Mesendoderm (in vitro differentiated cells): ENCODE measurements around the gene PDHA1.

Experiments
- DNase-seq: peaks from one replicate; pipeline ENCODE4 v3.0.0; 2013
- H2AK5ac ChIP-seq: 2 replicates; pipeline ENCODE4 v1.6.1; 2013; ENCODE audit warnings: low read length, inconsistent platforms
- H2BK120ac ChIP-seq: 2 replicates; pipeline ENCODE4 v1.6.1; 2013; ENCODE audit warnings: low read depth, mild to moderate bottlenecking, low read length, moderate library complexity, mixed read lengths
- H2BK15ac ChIP-seq: replicated peaks from 2 replicates; pipeline ENCODE4 v1.6.1; 2013; ENCODE audit warnings: low read depth, mild to moderate bottlenecking, moderate library complexity
- H2BK5ac ChIP-seq: 2 replicates; pipeline ENCODE4 v1.6.1; 2013; ENCODE audit warnings: low read length, inconsistent platforms
- H3K18ac ChIP-seq: 2 replicates; pipeline ENCODE4 v1.6.1; 2013; ENCODE audit warnings: mild to moderate bottlenecking, low read length, mixed read lengths
- H3K23ac ChIP-seq: one replicate; pipeline ENCODE4 v1.6.1; 2013; ENCODE audit warnings: low read length
- H3K27ac ChIP-seq: 2 replicates; pipeline ENCODE4 v1.5.1; 2013; ENCODE audit warnings: low read depth, mild to moderate bottlenecking, inconsistent platforms, low read length, moderate library complexity
- H3K27me3 ChIP-seq: 2 replicates; pipeline ENCODE4 v1.6.1; 2013; ENCODE audit warnings: low read length, control low read depth, mild to moderate bottlenecking, inconsistent platforms; ENCODE audit not compliant: insufficient read depth, poor library complexity
- H3K36me3 ChIP-seq: 2 replicates; pipeline ENCODE4 v1.6.1; 2013; ENCODE audit warnings: low read length, inconsistent platforms; ENCODE audit not compliant: control insufficient read depth, insufficient read depth
- H3K4ac ChIP-seq: one replicate; pipeline ENCODE4 v1.6.1; 2013; ENCODE audit warnings: low read depth, mild to moderate bottlenecking, low read length, moderate library complexity
- H3K4me1 ChIP-seq: 2 replicates; pipeline ENCODE4 v1.6.1; 2013; ENCODE audit warnings: low read depth, low read length, inconsistent platforms; ENCODE audit not compliant: control insufficient read depth
- H3K4me2 ChIP-seq: 2 replicates; pipeline ENCODE4 v1.6.1; 2013; ENCODE audit warnings: low read length
- H3K4me3 ChIP-seq: 2 replicates; pipeline ENCODE4 v1.5.1; 2013; ENCODE audit warnings: mild to moderate bottlenecking, low read length
- H3K56ac ChIP-seq: one replicate; pipeline ENCODE4 v1.6.1; 2013; ENCODE audit warnings: low read length
- H3K79me1 ChIP-seq: 2 replicates; pipeline ENCODE4 v1.6.1; 2013; ENCODE audit warnings: low read length, inconsistent platforms
- H3K79me2 ChIP-seq: 2 replicates; pipeline ENCODE4 v1.6.1; 2013; ENCODE audit warnings: mild to moderate bottlenecking, low read length; ENCODE audit not compliant: control insufficient read depth, insufficient read depth
- H3K9ac ChIP-seq: 2 replicates; pipeline ENCODE4 v1.6.1; 2013; ENCODE audit warnings: low read length, inconsistent platforms
- H4K5ac ChIP-seq: one replicate; pipeline ENCODE4 v1.6.1; 2013; ENCODE audit warnings: low read length
- H4K8ac ChIP-seq: one replicate; pipeline ENCODE4 v1.6.1; 2013; ENCODE audit warnings: low read depth, mild to moderate bottlenecking, control low read depth, low read length, moderate library complexity
- WGBS: extraction: QIAGEN DNeasy Blood & Tissue Kit; methylation state at CpG from one replicate; pipeline ENCODE4 v1.1.7; 2013; ENCODE audit warnings: low lambda C conversion rate, missing lambda C conversion rate; ENCODE audit not compliant: insufficient coverage; ENCODE audit errors: extremely low coverage; 5-methylcytosine and 5-hydroxymethylcytosine counted together

The PDHA1 gene

GRCh38 chrX:19368576-19368975, 24.8 kb downstream of the PDHA1 start:
- Histone ChIP-seq H3K23ac (no peak overlapping the region), H2BK5ac (no peak overlapping the region), H3K79me2 (no peaks in the 10 kb centered on the region), H3K79me1 (no peaks in the 10 kb centered on the region), H3K56ac (no peak overlapping the region), H3K4me3 (no peak overlapping the region), H3K27ac (no peak overlapping the region), H3K4me2 (no peak overlapping the region), H3K36me3 (no peaks in the 10 kb centered on the region), H3K9ac (no peak overlapping the region), H3K4me1 (no peaks in the 10 kb centered on the region), H3K27me3 (no peaks in the 10 kb centered on the region), H3K18ac (no peak overlapping the region), H4K8ac (no peak overlapping the region), H2AK5ac (no peak overlapping the region), H2BK15ac (no peak overlapping the region), H2BK120ac (no peak overlapping the region), H3K4ac (no peak overlapping the region), H4K5ac (no peak overlapping the region)
- no peak for DNase-seq
- no CpG with 5 or more reads among the region's 6 CpGs for WGBS

DNA sequence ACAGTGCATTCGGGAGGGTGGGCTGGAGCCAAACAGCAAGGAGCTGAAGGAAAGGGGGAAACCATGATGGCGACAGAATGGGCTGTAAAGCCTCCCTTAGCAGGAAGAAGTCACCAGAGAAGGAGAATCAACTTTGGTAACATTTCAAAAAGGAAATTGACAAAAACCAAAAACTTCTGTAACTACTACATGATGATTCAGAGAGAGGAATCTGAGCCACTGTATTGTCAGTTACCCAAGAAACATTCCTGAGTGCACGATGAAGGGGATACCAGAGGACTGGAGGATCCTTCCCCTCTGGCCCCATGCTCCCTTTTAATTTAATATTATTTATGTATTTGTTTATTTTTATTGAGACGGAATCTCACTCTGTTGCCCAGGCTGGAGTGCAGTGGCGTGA, 26.3 kb downstream of the PDHA1 start:
- no peak for DNase-seq
- no peaks in the 10 kb centered on the region for H3K4me1 ChIP-seq
- H3K79me2 ChIP-seq = no peaks in the 10 kb centered on the region
- no peaks in the 10 kb centered on the region for H3K79me1 ChIP-seq
- no peak overlapping the region for H4K8ac ChIP-seq
- H2BK5ac ChIP-seq = no peak overlapping the region
- no CpG with 5 or more reads among the region's 5 CpGs for WGBS
- no peak overlapping the region for H3K4me3 ChIP-seq
- H2BK15ac ChIP-seq = no peak overlapping the region
- no peak overlapping the region for H2BK120ac ChIP-seq
- H3K23ac ChIP-seq = no peak overlapping the region
- H3K27me3 ChIP-seq = no peaks in the 10 kb centered on the region
- H3K36me3 ChIP-seq = no peaks in the 10 kb centered on the region
- H3K27ac ChIP-seq = no peak overlapping the region
- H3K18ac ChIP-seq = no peak overlapping the region
- no peak overlapping the region for H3K4ac ChIP-seq
- H2AK5ac ChIP-seq = no peak overlapping the region
- H3K4me2 ChIP-seq = no peak overlapping the region
- no peak overlapping the region for H3K56ac ChIP-seq
- H3K9ac ChIP-seq = no peak overlapping the region
- no peak overlapping the region for H4K5ac ChIP-seq

GRCh38 chrX:19372170-19372546, 28.4 kb downstream of the PDHA1 start:
- H2BK120ac ChIP-seq = no peak overlapping the region
- H3K79me2 ChIP-seq = no peaks in the 10 kb centered on the region
- H3K4ac ChIP-seq = no peak overlapping the region
- no peak overlapping the region for H4K8ac ChIP-seq
- no peak overlapping the region for H3K23ac ChIP-seq
- H3K4me3 ChIP-seq = no peak overlapping the region
- H3K27ac ChIP-seq = no peak overlapping the region
- H3K18ac ChIP-seq = no peak overlapping the region
- peak overlapping the region; percentile 49 for H3K4me2 ChIP-seq
- no peak overlapping the region for H2BK15ac ChIP-seq
- no peak overlapping the region for H2BK5ac ChIP-seq
- no peaks in the 10 kb centered on the region for H3K36me3 ChIP-seq
- no peak overlapping the region for H4K5ac ChIP-seq
- peak; percentile 74 for DNase-seq
- H2AK5ac ChIP-seq = no peak overlapping the region
- WGBS = no CpG with 5 or more reads among the region's 9 CpGs
- H3K4me1 ChIP-seq = no peaks in the 10 kb centered on the region
- no peaks in the 10 kb centered on the region for H3K27me3 ChIP-seq
- peak overlapping the region; percentile 78 for H3K56ac ChIP-seq
- H3K79me1 ChIP-seq = no peaks in the 10 kb centered on the region
- H3K9ac ChIP-seq = peak overlapping the region; percentile 10

- Histone ChIP-seq H3K27ac (no peak overlapping the region), H3K9ac (peak overlapping the region; percentile 49), H3K79me2 (no peaks in the 10 kb centered on the region), H2AK5ac (no peak overlapping the region), H3K27me3 (no peaks in the 10 kb centered on the region), H4K5ac (no peak overlapping the region), H3K23ac (no peak overlapping the region), H3K4ac (no peak overlapping the region), H2BK15ac (no peak overlapping the region), H3K18ac (no peak overlapping the region), H3K4me1 (no peaks in the 10 kb centered on the region), H2BK120ac (no peak overlapping the region), H3K36me3 (no peaks in the 10 kb centered on the region), H3K56ac (peak overlapping the region; percentile 81), H3K79me1 (no peaks in the 10 kb centered on the region), H4K8ac (no peak overlapping the region), H3K4me3 (peak overlapping the region; percentile 23), H3K4me2 (peak overlapping the region; percentile 62), H2BK5ac (no peak overlapping the region)
- WGBS = no CpG with 5 or more reads among the region's 20 CpGs
- DNase-seq = peak; percentile 67
Observed at GRCh38 chrX:19372547-19373331, 29.0 kb downstream of the PDHA1 start.

- Histone ChIP-seq H3K27me3 (no peaks in the 10 kb centered on the region), H3K56ac (peak overlapping the region; percentile 81), H3K9ac (peak overlapping the region; percentile 49), H2AK5ac (no peak overlapping the region), H2BK15ac (no peak overlapping the region), H3K23ac (no peak overlapping the region), H3K18ac (no peak overlapping the region), H3K79me2 (no peaks in the 10 kb centered on the region), H3K4ac (no peak overlapping the region), H4K8ac (no peak overlapping the region), H3K36me3 (no peaks in the 10 kb centered on the region), H2BK120ac (no peak overlapping the region), H4K5ac (no peak overlapping the region), H2BK5ac (no peak overlapping the region), H3K4me2 (peak overlapping the region; percentile 62), H3K27ac (no peak overlapping the region), H3K4me3 (peak overlapping the region; percentile 23), H3K4me1 (no peaks in the 10 kb centered on the region), H3K79me1 (no peaks in the 10 kb centered on the region)
- no CpG with 5 or more reads among the region's 23 CpGs for WGBS
- no peak for DNase-seq
Observed at GRCh38 chrX:19373351-19373891, 29.7 kb downstream of the PDHA1 start.
